ENCODE data around the gene CLEC4M. TPM values are rescaled to one million over a fixed set of nuclear protein-coding genes. Genes with fewer than 3 reads are reported as not detected.
"Not testable (repeated sequence)": the region's sequence is repeated elsewhere in the genome, so short reads cannot be mapped to it uniquely, and the experiment has no call there.

The CLEC4M gene
- polyA plus RNA-seq, 4 donors, result 0.12 to 0.61 TPM; not detected in 2

DNA sequence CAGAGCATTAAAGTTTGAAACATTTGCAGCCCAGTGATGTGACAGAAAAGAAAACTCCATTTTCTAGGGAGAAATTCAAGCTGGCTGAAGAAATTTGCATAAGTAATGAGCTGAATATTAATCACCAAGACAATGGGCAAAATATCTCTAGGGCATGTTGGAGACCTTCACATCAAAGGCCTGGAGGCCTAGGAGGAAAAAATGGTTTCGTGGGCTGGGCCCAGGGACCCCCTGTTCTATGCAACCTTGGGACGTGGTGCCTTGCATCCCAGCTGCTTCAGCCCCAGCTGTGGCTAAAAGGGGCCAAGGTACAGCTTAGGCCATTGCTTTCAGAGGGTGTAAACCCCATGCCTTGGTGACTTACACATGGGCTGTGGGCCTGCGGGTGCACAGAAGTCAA, 5.7 kb upstream of the CLEC4M start:
- H3K27me3 ChIP-seq (ENCODE audit: control insufficient read depth in 3 of 3, insufficient read depth in 3 of 3, low read length in 3 of 3), result peaks cover 0 to 4% (median 0%) of the 10 kb centered on the region in 3 donors
- no peaks in the 10 kb centered on the region for H3K4me1 ChIP-seq (ENCODE audit: control insufficient read depth in 3 of 3, insufficient read depth in 2 of 3, low read depth in 1 of 3, low read length in 2 of 3)
- DNase-seq (no peak), FAIRE-seq (no peak)
- no peak overlapping the region for H3K4me3 ChIP-seq (ENCODE audit: low read depth in 1 of 3, low read length in 3 of 3)
- peaks cover 0 to 32% of the 10 kb centered on the region in 2 donors for H3K9me3 ChIP-seq (ENCODE audit: control insufficient read depth in 2 of 2, insufficient read depth in 1 of 2, low read depth in 1 of 2, low read length in 1 of 2)
- 65 to 82% (median 69%) methylated on average over 3 of the region's 3 CpGs for WGBS, 3 donors
- H3K27ac ChIP-seq (ENCODE audit: low read depth in 1 of 3, low read length in 2 of 3), result no peak overlapping the region
- no peaks in the 10 kb centered on the region for H3K36me3 ChIP-seq (ENCODE audit: control insufficient read depth in 3 of 3, insufficient read depth in 2 of 3, low read depth in 1 of 3, low read length in 3 of 3)

DNA sequence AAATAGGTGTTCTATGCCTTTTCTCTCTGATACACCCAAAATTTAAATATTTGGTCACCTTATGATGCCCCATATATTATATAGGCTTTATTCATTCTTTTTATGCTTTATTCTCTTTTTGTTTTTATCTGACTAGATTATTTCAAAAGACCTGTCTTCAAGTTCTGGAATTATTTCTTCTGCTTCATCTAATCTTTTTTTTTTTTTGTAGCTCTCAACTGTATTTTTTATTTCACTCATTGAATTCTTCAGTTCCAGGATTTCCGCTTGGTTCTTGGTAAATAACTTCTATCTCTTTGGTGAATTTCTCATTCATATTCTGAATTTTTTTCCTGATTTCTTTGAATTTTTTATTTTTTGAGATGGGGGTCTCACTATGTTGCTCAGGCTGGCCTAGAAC, 3.9 kb upstream of the CLEC4M start:
- Histone ChIP-seq H3K36me3 (ENCODE audit: control insufficient read depth in 3 of 3, insufficient read depth in 2 of 3, low read depth in 1 of 3, low read length in 3 of 3) (no peaks in the 10 kb centered on the region), H3K27ac (ENCODE audit: low read depth in 1 of 3, low read length in 2 of 3) (no peak overlapping the region), H3K27me3 (ENCODE audit: control insufficient read depth in 3 of 3, insufficient read depth in 3 of 3, low read length in 3 of 3) (peaks cover 0 to 4% (median 0%) of the 10 kb centered on the region in 3 donors), H3K4me1 (ENCODE audit: control insufficient read depth in 3 of 3, insufficient read depth in 2 of 3, low read depth in 1 of 3, low read length in 2 of 3) (no peaks in the 10 kb centered on the region), H3K9me3 (ENCODE audit: control insufficient read depth in 2 of 2, insufficient read depth in 1 of 2, low read depth in 1 of 2, low read length in 1 of 2) (peaks cover 0 to 32% of the 10 kb centered on the region in 2 donors), H3K4me3 (ENCODE audit: low read depth in 1 of 3, low read length in 3 of 3) (no peak overlapping the region)
- FAIRE-seq (no peak), DNase-seq (no peak)
- WGBS, 3 donors, result 86 to 95% (median 95%) methylated on average over 1 of the region's 1 CpG

DNA sequence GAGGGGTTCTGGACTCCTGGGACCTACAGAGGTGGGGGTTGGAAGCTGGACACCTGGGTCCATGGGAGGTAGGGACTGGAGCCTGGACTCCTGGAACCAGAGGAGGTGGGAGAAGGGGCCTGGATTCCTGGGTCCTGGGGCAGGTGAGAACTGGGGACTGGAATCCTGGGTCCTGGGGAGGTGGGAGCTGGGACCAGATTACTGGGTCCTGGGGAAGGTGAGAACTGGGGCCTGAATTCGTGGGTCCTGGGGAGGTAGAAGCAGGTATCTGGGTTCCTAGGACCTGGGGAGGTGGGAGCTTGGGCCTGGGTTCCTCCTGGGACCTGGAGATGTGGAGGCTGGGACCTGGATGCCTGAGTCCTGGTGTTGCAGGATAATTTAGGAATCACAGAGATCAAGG, 653 bp downstream of the CLEC4M start:
- Histone ChIP-seq H3K36me3 (ENCODE audit: control insufficient read depth in 3 of 3, insufficient read depth in 2 of 3, low read depth in 1 of 3, low read length in 3 of 3) (no peaks in the 10 kb centered on the region), H3K4me1 (ENCODE audit: control insufficient read depth in 3 of 3, insufficient read depth in 2 of 3, low read depth in 1 of 3, low read length in 2 of 3) (no peaks in the 10 kb centered on the region), H3K27me3 (ENCODE audit: control insufficient read depth in 3 of 3, insufficient read depth in 3 of 3, low read length in 3 of 3) (peaks cover 0 to 2% (median 0%) of the 10 kb centered on the region in 3 donors), H3K4me3 (ENCODE audit: low read depth in 1 of 3, low read length in 3 of 3) (no peak overlapping the region), H3K27ac (ENCODE audit: low read depth in 1 of 3, low read length in 2 of 3) (no peak overlapping the region), H3K9me3 (ENCODE audit: control insufficient read depth in 2 of 2, insufficient read depth in 1 of 2, low read depth in 1 of 2, low read length in 1 of 2) (peaks cover 0 to 11% of the 10 kb centered on the region in 2 donors)
- DNase-seq (no peak), FAIRE-seq (no peak)
- 0 to 41% (median 27%) methylated on average over 1 of the region's 1 CpG for WGBS, 3 donors

DNA sequence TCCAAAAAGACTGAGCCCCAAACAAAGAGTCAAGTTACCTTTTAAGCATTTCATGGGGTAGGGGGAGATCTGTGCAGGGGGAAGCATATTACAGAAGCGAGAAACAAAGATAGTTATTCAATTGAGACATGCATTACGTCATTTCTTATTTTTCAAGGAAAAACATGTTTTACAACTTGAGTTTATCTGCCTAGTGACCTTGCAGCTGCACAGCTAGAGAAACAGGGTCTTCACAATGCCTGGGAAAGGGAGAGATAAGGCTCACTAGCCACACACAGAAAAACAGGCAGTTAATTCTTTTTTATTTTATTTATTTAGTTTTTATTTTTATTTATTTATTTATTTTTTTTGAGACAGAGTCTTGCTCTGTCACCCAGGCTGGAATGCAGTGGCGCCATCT, 1.1 kb downstream of the CLEC4M start:
- not testable (repeated sequence) for H3K36me3 ChIP-seq (ENCODE audit: control insufficient read depth in 3 of 3, insufficient read depth in 2 of 3, low read depth in 1 of 3, low read length in 3 of 3); H3K4me1 ChIP-seq (ENCODE audit: control insufficient read depth in 3 of 3, insufficient read depth in 2 of 3, low read depth in 1 of 3, low read length in 2 of 3); FAIRE-seq; DNase-seq; H3K4me3 ChIP-seq (ENCODE audit: low read depth in 1 of 3, low read length in 3 of 3); H3K27me3 ChIP-seq (ENCODE audit: control insufficient read depth in 3 of 3, insufficient read depth in 3 of 3, low read length in 3 of 3); H3K27ac ChIP-seq (ENCODE audit: low read depth in 1 of 3, low read length in 2 of 3)
- 49 to 56% (median 54%) methylated on average over 3 of the region's 3 CpGs for WGBS, 3 donors
- peaks cover 0 to 11% of the 10 kb centered on the region in 2 donors for H3K9me3 ChIP-seq (ENCODE audit: control insufficient read depth in 2 of 2, insufficient read depth in 1 of 2, low read depth in 1 of 2, low read length in 1 of 2)

DNA sequence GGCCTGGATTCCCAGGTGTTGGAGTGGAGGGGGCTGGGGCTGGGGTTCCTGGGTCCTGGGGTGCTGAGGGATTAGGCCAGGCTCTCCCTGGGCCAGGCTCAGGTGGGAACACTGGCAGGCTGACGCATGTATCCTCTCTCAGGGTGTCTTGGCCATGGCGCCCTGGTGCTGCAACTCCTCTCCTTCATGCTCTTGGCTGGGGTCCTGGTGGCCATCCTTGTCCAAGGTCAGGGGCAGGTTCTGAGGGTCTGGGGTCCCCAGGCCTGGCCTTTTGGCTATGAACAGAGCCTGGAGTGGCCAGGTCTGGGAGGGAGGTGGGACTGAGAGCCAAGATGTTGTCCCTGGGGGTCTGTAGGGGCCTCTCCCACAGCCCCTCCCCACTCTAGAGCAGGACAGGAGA, 2.0 kb downstream of the CLEC4M start:
- H3K27ac ChIP-seq (ENCODE audit: low read depth in 1 of 3, low read length in 2 of 3); DNase-seq; H3K36me3 ChIP-seq (ENCODE audit: control insufficient read depth in 3 of 3, insufficient read depth in 2 of 3, low read depth in 1 of 3, low read length in 3 of 3); H3K27me3 ChIP-seq (ENCODE audit: control insufficient read depth in 3 of 3, insufficient read depth in 3 of 3, low read length in 3 of 3); H3K4me1 ChIP-seq (ENCODE audit: control insufficient read depth in 3 of 3, insufficient read depth in 2 of 3, low read depth in 1 of 3, low read length in 2 of 3); H3K9me3 ChIP-seq (ENCODE audit: control insufficient read depth in 2 of 2, insufficient read depth in 1 of 2, low read depth in 1 of 2, low read length in 1 of 2); H3K4me3 ChIP-seq (ENCODE audit: low read depth in 1 of 3, low read length in 3 of 3); FAIRE-seq: not testable (repeated sequence)
- WGBS, 3 donors, result 78 to 95% (median 80%) methylated on average over 2 of the region's 2 CpGs

DNA sequence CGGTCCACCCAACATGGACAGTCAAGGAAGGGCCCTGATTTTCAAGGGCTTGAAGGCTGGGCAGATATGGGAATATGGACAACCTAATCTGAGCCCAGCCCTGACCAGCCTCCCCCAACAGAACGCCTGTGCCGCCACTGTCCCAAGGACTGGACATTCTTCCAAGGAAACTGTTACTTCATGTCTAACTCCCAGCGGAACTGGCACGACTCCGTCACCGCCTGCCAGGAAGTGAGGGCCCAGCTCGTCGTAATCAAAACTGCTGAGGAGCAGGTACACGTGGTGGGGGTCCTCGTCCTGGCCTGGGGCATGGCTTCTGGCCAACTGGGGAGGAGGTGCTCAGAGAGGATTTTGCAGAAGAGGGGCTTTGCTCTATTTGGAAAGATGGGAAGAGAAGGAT, 3.5 kb downstream of the CLEC4M start:
- H3K27ac ChIP-seq (ENCODE audit: low read depth in 1 of 3, low read length in 2 of 3), result no peak overlapping the region
- WGBS, 3 donors, result 66 to 78% (median 69%) methylated on average over 11 of the region's 11 CpGs
- no peaks in the 10 kb centered on the region for H3K4me1 ChIP-seq (ENCODE audit: control insufficient read depth in 3 of 3, insufficient read depth in 2 of 3, low read depth in 1 of 3, low read length in 2 of 3)
- H3K9me3 ChIP-seq (ENCODE audit: control insufficient read depth in 2 of 2, insufficient read depth in 1 of 2, low read depth in 1 of 2, low read length in 1 of 2), result no peaks in the 10 kb centered on the region
- no peaks in the 10 kb centered on the region for H3K27me3 ChIP-seq (ENCODE audit: control insufficient read depth in 3 of 3, insufficient read depth in 3 of 3, low read length in 3 of 3)
- DNase-seq (no peak), FAIRE-seq (no peak)
- H3K36me3 ChIP-seq (ENCODE audit: control insufficient read depth in 3 of 3, insufficient read depth in 2 of 3, low read depth in 1 of 3, low read length in 3 of 3), result no peaks in the 10 kb centered on the region
- H3K4me3 ChIP-seq (ENCODE audit: low read depth in 1 of 3, low read length in 3 of 3), result no peak overlapping the region

DNA sequence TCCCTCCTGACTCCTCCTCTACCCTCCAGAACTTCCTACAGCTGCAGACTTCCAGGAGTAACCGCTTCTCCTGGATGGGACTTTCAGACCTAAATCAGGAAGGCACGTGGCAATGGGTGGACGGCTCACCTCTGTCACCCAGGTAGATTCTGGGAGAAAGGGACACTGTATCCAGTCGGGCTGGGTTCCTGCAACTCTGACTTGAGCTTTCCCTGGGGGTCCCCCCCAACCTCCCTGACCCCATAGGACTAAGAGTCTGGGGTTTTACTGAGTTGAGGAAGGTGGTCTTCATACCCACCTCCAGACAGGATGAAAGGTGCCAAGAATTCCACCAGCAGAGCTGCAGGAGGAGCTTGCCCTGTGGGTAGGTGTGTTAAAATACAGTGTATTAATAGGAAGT, 4.4 kb downstream of the CLEC4M start:
- DNase-seq (no peak), FAIRE-seq (no peak)
- no peak overlapping the region for H3K27ac ChIP-seq (ENCODE audit: low read depth in 1 of 3, low read length in 2 of 3)
- H3K36me3 ChIP-seq (ENCODE audit: control insufficient read depth in 3 of 3, insufficient read depth in 2 of 3, low read depth in 1 of 3, low read length in 3 of 3), result no peaks in the 10 kb centered on the region
- no peaks in the 10 kb centered on the region for H3K4me1 ChIP-seq (ENCODE audit: control insufficient read depth in 3 of 3, insufficient read depth in 2 of 3, low read depth in 1 of 3, low read length in 2 of 3)
- H3K4me3 ChIP-seq (ENCODE audit: low read depth in 1 of 3, low read length in 3 of 3), result no peak overlapping the region
- H3K9me3 ChIP-seq (ENCODE audit: control insufficient read depth in 2 of 2, insufficient read depth in 1 of 2, low read depth in 1 of 2, low read length in 1 of 2), result no peaks in the 10 kb centered on the region
- H3K27me3 ChIP-seq (ENCODE audit: control insufficient read depth in 3 of 3, insufficient read depth in 3 of 3, low read length in 3 of 3), result no peaks in the 10 kb centered on the region
- 64 to 74% (median 70%) methylated on average over 4 of the region's 4 CpGs for WGBS, 3 donors

DNA sequence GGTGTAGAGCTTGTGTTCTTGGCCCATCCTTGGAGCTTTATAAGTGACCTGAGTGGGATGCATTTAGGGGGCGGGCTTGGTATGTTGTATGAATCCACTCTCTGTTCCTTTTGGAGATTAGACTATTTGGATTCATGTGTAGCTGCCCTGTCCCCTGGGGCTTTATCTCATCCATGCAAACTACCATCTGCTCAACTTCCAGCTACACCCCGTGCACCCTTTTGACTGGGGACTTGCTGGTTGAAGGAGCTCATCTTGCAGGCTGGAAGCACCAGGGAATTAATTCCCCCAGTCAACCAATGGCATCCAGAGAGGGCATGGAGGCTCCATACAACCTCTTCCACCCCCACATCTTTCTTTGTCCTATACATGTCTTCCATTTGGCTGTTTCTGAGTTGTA, 6.1 kb downstream of the CLEC4M start:
- DNase-seq, result no peak
- no peaks in the 10 kb centered on the region for H3K36me3 ChIP-seq (ENCODE audit: control insufficient read depth in 3 of 3, insufficient read depth in 2 of 3, low read depth in 1 of 3, low read length in 3 of 3)
- H3K27me3 ChIP-seq (ENCODE audit: control insufficient read depth in 3 of 3, insufficient read depth in 3 of 3, low read length in 3 of 3), result no peaks in the 10 kb centered on the region
- H3K9me3 ChIP-seq (ENCODE audit: control insufficient read depth in 2 of 2, insufficient read depth in 1 of 2, low read depth in 1 of 2, low read length in 1 of 2), result no peaks in the 10 kb centered on the region
- FAIRE-seq, result no peak
- WGBS, 3 donors, result 78 to 86% (median 79%) methylated on average over 2 of the region's 2 CpGs
- no peak overlapping the region for H3K27ac ChIP-seq (ENCODE audit: low read depth in 1 of 3, low read length in 2 of 3)
- H3K4me3 ChIP-seq (ENCODE audit: low read depth in 1 of 3, low read length in 3 of 3), result no peak overlapping the region
- no peaks in the 10 kb centered on the region for H3K4me1 ChIP-seq (ENCODE audit: control insufficient read depth in 3 of 3, insufficient read depth in 2 of 3, low read depth in 1 of 3, low read length in 2 of 3)

DNA sequence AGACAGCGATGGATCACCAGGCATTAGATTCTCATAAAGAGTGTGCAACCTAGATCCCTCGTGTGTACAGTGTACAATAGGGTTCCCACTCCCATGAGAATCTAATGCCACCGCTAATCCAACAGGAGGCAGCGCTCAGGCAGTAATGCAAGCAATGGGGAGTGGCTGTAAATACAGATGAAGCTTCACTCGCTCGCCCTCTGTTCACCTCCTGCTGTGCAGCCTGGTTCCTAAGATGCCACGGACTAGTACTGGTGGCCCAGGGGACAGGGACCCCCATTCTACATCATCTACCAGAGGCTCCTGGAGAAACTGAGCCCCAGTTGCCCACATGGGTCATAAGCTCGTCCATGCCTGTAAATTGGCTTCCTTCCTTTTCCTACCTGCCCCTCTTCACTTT, 8.0 kb downstream of the CLEC4M start:
- H3K4me3 ChIP-seq (ENCODE audit: low read depth in 1 of 3, low read length in 3 of 3), result no peak overlapping the region
- H3K36me3 ChIP-seq (ENCODE audit: control insufficient read depth in 3 of 3, insufficient read depth in 2 of 3, low read depth in 1 of 3, low read length in 3 of 3), result no peaks in the 10 kb centered on the region
- H3K27ac ChIP-seq (ENCODE audit: low read depth in 1 of 3, low read length in 2 of 3), result no peak overlapping the region
- FAIRE-seq, result no peak
- H3K9me3 ChIP-seq (ENCODE audit: control insufficient read depth in 2 of 2, insufficient read depth in 1 of 2, low read depth in 1 of 2, low read length in 1 of 2), result no peaks in the 10 kb centered on the region
- H3K27me3 ChIP-seq (ENCODE audit: control insufficient read depth in 3 of 3, insufficient read depth in 3 of 3, low read length in 3 of 3), result peaks cover 0 to 2% (median 0%) of the 10 kb centered on the region in 3 donors
- 64 to 74% (median 70%) methylated on average over 8 of the region's 8 CpGs for WGBS, 3 donors
- DNase-seq, result no peak
- H3K4me1 ChIP-seq (ENCODE audit: control insufficient read depth in 3 of 3, insufficient read depth in 2 of 3, low read depth in 1 of 3, low read length in 2 of 3), result no peaks in the 10 kb centered on the region
